ENCODE measurements around the gene ECHDC1.

DNA sequence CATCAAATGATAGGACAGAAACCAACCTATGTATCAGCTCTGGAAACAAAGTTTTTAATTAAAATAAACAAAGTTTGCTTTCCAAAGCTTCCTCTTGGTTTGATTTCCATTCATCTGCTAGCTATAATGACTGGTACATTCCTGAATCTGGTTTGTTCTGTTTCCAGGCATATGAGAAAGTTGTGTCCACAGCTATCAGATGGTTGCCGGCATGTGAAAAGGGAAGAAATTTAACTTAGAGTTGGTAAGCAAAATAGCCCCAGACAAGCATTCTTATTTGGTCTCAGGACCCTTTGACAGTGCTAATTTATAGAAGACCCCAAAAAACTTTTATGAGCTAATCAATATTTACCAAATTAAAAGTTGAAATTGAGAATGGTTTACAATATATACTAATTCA lies 80.5 kb downstream of the ECHDC1 start:
- TF ChIP-seq, protein P1, sequence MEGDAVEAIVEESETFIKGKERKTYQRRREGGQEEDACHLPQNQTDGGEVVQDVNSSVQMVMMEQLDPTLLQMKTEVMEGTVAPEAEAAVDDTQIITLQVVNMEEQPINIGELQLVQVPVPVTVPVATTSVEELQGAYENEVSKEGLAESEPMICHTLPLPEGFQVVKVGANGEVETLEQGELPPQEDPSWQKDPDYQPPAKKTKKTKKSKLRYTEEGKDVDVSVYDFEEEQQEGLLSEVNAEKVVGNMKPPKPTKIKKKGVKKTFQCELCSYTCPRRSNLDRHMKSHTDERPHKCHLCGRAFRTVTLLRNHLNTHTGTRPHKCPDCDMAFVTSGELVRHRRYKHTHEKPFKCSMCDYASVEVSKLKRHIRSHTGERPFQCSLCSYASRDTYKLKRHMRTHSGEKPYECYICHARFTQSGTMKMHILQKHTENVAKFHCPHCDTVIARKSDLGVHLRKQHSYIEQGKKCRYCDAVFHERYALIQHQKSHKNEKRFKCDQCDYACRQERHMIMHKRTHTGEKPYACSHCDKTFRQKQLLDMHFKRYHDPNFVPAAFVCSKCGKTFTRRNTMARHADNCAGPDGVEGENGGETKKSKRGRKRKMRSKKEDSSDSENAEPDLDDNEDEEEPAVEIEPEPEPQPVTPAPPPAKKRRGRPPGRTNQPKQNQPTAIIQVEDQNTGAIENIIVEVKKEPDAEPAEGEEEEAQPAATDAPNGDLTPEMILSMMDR (IDR thresholded peaks at IDR 0.05; ENCODE audit: low read length): no peak
- TF ChIP-seq EZH2 (IDR thresholded peaks at IDR 0.05; ENCODE audit: borderline replicate concordance, low read length): no peak

Measured in OCI-LY1 (cell line).